Activated CD8-positive, alpha-beta memory T cell treated with anti-CD3 and anti-CD28 coated beads for 24 hours (primary cell): Measurements from ENCODE around the gene ALX3.

ENCODE experiments used
- DNase-seq: peaks from one replicate; pipeline ENCODE4 v3.0.0-alpha.2; 2020

The ALX3 gene

DNA sequence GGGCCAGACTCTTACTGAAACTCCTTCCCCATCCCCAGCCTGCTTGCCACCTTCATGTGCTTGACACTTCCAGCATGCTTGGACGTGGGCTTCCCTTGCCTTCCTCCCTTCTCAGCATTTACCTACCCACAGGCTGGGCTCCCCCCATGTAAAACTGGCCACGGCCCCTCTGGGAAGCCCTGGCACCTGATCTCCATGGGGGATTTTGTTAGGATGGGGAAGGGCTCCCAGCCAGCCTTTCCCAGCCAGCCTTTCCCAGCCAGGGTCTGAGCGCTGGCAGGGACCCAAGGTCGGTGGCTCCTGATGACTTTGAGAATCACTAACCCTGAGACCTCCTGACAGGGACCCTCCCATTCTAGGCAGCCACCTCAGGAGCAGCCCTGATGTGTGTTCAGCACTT lies 6.7 kb downstream of the ALX3 start:
- DNase-seq = no peak

DNA sequence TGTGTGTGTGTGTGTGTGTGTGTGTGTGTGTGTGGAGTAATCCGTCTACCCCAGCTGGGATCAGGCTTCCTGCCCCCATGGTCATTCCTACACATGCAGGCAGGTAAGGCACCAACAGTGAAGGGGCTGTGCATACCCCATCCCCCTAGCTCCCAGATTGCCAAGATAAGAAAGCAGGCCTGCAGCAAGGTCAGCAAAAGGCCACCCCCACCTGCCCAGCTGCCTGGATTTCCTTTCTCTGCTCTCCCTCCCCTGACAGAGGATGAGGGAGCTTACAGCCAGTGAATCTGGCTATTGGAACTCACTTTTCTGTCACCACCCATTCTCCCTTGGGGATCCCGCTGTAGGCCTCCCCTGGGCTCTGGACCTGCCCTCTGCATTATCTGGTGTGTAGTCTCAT lies 7.9 kb downstream of the ALX3 start:
- DNase-seq = no peak

DNA sequence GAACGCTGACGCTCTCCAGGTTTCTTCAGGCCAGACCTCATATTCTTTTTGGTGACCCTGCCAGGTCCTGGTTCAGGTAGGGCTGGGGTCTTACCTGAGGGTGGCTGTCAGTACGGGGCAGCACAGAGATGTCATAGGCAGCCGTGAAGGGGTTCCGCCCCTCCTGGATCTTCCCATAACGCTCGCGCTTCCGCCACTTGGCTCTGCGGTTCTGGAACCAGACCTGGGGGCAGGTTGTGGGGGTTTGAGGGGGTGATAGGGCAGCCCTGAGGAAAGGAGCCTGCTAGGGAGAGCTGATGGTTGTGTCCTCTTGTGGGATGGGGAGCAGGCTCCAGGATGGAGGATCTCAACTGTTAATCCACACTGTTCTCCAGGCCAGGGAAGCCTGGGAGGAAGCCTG lies 9.1 kb downstream of the ALX3 start:
- no peak for DNase-seq

DNA sequence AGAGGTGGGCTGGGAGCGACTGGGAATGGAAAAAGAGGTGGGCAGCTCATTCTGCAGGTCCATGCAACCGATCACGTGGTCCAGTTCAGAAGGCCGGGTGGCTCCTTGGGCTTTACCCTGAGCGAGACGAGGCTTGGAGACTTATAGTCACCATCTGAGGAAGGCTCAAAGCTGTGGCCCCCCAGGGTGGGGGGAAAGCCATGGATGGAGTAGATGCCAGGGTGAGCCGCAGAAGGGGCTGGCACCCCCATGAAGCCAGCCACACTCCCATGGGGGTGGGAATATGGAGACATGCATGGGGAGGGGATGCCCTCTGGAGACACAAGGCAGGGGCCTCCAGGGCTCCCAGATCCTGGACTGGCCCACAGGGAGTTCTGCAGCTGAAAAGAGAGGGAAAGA lies 9.8 kb downstream of the ALX3 start:
- no peak for DNase-seq

DNA sequence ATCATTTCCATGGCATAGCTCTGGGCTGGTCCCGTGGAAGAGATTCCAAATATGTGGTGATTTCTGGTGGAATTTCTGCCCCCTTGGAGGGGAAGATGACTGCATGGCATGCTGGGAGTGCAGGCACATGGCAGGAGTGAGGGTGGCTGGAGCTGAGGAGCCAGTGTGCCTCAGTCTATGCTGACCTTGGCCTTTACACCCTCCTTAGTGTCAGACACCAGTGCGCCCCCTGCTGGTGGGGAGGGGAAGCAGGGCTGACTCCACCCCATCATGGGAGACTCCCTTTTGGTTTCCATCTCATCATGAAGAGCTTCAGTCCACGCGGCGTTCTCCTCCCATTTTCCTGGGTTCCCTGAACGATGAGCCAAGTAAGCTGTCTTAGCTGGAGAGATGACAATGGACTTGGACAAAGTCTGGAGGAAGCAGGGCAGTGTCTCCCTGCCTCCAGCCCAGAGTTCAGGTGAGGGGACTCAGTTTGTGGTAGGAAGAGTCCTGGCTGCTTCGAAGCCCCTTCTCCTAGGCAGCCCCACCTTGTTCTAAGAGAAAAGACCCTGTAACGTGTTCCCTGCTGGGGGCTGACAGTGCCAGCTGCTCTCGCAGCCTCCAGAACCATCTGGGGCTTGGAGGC lies 10.3 kb downstream of the ALX3 start:
- peak; percentile 88 for DNase-seq

DNA sequence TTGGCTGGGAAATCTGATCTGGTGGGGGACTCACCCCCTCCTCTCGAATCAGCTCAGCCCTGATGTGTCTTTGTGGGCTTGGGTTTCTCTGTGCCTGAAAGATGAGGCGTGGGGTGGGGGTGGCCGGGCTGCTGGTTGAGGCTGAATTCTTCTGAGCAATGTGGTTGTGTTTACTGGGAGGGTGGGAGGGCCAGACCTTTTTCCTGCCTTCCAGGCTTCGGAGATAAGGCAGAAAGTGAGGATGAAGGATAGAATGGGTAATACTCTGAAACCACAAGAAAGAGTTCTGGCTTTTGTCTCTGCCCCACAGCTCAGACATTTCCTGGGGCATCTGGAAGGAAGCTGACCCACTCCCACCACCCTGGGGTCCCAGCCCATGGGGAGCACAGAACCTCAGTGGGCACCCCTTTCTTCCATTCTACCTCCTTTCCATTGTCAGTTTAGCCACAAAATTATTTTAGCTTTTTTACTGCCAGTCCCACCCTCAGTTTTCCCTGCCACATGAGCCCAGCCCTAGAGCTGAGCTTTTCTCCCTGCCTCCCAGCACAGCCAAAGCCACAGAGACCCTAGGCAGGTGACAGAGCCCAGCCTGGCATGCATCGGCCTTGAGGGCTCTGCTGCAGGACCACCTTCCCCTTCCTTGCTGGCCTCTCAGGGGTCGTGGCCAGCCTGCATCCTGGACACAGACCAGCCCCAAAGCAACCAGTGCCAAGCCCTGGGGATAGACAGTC lies 11.2 kb downstream of the ALX3 start:
- DNase-seq = no peak

DNA sequence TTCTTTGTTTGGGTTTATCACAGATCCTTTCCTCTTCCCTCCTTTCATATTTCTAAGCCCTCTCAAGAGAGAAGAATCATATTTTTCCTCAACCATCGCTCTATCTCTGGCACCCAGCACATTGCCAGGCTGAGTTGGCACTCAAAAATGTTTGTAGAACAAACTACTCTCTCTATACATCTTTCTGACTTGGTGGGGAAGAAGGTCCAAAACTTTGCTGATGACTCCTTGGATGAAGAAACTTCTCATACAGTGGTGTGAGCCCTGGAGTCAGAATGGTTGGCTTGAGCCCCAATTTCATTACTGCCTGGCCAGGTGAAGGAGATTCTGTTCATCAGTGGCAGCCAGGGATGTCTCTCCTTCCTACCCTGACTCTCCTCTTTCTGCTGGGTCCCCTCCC lies 11.9 kb downstream of the ALX3 start:
- DNase-seq = no peak

DNA sequence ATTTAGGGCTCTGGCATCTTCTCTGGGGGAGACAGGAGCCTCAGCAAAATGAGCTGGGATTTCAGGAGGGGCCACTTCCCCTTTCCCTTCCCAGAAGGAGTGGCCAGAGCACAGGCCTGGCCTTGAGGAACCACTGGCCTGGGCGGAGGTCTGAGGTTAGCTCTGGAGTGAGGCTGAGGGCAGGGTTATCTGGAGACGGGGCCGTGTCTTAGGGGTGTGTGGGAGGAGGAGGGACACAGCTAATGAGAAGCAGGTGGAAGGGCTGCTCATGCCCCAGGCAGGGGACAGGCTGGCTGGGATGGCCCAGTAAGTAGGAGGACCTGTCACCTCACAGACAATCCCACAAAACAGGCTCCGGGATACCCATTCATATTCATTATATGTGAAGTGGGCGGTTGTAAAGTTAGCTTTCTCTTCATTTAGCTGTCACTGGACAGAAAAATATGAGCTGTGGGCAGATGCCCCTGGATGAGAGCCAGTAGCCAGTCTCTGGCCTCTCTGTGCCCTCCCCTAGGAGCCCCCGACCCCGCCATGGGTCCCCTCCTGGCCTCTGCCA lies 12.4 kb downstream of the ALX3 start:
- DNase-seq = no peak

DNA sequence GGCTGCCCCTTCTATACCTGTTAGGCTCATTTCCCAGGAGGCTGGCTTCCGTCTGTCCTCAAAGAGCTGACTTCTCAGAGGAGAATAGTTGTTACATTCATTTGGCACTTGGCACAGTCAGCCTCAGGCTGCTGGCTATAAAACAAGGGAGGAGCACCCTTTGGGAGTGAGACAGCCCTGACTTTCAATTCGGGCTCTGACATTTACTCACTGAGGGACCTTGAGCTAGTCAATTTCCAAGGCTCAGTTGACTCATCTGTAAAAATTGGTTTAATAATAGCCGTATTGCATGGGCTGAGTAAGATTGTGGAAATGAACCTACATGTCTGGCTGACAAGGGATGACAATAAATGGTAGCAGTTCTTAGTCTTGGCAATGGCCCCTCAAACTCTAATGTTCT lies 13.7 kb downstream of the ALX3 start:
- DNase-seq = no peak

DNA sequence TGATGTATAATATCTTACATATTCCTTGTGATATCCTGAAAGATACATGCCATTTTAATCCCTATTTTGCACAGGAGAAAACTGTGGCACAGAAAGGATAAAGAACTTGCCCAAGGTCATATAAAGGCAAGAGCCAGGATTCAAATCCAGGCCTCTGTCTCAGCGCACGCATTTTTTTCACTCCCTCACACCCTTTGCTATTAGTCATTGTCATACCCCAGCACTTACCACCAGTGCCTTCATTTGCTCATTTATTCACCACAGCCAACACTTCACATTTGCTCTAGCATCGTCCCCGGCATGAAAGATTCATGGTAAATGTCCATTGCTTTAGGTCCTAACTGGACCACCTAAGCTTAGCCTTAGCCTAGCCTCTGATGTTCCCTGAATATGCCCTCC lies 14.2 kb downstream of the ALX3 start:
- no peak for DNase-seq

DNA sequence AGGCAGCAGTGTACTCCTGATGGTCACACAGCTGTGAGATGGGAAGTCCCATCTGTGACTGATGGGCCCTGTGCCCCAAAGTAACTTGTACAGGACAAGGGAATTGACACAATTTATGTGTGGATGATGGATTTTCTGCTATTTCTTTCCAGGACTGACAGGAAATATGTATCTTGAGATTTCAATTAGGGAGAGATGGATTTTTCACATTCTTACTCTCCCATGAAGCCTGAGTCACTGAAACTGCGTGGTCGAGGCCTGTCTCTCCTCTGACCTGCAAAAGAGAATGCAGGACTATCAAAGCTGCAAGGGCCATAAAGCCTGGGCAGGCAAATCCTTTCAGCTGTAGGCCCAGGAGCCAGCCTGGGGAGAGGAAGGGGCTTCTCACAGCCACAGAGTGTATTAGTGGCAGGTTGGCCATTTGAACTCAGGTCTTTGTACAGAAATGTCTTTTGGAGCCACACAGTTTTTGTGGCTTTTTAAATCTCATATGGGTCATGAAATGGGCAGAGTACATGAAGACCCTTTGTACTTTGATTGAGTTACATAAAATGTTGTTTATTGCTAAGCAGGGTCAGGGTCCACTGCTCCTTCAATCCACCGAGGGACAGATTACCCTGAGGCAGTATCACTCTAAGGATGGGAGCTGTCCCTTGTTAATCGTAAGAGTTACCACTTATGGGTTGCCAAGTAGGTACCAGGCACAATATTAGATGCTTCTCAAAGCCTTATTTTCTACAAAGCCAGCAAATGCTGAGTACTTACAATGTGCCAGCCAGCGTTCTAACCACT lies 14.8 kb downstream of the ALX3 start:
- no peak for DNase-seq

DNA sequence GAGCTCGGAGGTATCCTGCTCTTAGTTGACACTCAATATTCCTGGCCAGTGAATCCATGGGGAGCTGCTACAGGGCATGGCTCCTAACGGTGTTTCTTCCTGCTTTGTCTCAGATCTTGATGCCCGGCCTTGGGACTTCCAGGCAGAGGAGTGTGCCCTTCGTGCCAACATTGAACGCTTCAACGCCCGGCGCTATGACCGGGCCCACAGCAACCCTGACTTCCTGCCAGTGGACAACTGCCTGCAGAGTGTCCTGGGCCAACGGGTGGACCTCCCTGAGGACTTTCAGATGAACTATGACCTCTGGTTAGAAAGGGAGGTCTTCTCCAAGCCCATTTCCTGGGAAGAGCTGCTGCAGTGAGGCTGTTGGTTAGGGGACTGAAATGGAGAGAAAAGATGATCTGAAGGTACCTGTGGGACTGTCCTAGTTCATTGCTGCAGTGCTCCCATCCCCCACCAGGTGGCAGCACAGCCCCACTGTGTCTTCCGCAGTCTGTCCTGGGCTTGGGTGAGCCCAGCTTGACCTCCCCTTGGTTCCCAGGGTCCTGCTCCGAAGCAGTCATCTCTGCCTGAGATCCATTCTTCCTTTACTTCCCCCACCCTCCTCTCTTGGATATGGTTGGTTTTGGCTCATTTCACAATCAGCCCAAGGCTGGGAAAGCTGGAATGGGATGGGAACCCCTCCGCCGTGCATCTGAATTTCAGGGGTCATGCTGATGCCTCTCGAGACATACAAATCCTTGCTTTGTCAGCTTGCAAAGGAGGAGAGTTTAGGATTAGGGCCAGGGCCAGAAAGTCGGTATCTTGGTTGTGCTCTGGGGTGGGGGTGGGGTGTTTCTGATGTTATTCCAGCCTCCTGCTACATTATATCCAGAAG lies 16.7 kb downstream of the ALX3 start:
- peak; percentile 91 for DNase-seq

DNA sequence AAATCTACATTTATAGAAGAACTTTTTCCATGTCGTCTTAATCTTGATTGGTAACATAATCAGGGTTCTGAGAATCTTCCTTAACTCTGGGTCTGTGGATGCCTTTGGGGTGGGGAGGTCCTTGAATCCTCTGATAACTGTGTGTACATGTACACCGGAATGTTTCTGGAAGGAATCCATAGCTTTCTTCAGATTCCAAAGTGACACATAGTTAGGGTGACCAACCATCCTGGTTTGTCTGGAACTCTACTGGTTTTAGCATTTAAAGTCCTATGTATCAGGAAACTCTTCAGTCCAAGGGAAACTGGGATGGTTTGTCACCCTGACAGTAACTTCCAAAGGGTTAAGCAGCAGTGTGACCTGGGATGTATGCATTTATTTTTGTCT lies 19.2 kb downstream of the ALX3 start:
- no peak for DNase-seq

DNA sequence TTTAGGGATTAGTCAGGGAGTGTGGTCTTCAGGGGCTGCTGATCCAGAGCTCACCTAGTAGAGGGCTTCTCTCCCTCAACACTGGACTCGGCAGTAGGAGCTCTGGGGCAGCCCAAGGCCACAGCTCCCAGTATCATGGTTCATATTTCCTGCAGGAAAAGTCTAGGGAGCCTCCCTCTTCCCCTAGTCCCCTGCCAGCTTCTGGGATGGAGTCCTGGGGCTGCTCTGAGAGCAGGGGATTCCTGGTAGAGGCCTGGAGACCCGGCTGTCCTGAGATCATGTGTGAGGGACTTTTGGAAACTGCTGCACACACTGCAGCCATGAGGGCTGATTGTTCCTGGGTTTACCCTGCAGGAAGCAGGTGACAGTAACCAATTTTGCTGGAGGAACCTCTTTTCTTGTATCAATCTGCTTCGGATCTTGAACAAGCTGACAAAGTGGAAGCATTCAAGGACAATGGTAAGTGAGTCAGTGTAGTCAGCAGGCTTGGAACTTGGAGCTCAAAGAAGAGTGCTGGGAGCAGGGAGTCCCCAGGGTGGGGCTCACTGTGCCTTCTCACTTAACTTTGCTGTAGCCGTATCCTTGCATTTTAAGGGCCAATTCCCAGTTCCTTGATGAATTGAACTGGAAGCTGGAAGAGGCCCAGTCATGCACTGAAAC lies 19.7 kb downstream of the ALX3 start:
- no peak for DNase-seq

DNA sequence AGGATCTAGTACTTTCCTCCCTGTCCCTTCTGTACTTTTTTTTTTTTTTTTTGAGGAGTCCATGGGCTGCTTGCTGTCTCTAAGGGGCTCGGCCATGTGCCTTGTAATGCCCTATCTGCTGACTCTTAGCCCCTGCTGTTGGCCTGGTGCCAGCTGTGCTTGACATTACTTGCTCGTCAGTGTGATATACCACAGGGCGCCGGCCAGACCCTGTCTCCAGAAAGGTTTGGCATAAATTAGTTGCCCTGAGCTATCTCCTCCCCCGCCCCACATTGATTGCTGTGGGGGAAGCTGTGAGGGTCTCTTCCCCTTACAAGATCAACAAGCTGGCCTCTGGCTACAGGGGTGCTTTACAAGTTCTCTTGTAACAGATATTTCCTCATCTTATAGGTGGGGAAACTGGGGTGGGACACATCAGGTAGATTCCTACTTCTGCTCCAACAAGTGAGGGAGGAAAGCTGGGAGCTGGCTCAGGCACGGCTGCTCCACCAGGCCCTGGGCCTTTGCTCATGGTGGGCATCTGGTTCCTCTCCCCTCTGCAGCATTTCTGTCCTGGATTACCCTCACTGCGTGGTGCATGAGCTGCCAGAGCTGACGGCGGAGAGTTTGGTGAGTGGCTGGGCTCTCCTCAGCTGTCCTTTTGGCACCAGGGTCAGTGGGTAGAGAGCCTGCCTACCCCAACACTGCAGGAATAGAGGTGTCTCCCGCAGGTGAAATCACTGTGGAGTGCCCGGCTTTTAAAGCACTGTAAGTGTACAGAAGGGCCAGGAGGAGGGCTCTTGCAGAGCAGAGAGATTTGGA lies 20.5 kb downstream of the ALX3 start:
- no peak for DNase-seq

DNA sequence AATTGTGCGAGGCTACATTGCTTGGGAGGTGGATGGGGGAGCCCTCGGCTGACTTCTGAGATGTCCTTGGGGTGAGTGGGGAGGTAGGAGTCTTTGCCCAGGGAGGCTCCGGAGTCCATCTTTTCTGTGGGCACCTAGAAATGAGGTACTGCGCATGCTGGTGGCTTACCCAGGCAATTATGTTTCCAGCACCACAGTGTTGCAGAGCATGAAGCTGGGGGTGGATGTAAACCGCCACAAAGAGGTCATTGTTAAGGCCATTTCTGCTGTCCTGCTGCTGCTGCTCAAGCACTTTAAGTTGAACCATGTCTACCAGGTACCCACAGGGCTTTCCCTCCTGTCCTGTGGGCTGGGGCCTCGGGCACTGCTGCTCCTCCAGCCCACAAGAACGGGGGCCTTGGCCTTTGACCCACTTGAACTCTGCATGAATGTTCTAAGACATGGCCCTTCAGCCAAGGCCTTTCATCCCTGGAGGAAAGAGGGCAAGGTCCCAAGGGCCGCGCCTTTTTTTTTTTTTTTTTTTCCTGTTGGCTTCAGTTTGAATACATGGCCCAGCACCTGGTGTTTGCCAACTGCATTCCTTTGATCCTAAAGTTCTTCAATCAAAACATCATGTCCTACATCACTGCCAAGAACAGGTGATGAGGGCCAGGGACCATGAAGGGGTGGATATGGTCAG lies 21.4 kb downstream of the ALX3 start:
- DNase-seq = no peak

DNA sequence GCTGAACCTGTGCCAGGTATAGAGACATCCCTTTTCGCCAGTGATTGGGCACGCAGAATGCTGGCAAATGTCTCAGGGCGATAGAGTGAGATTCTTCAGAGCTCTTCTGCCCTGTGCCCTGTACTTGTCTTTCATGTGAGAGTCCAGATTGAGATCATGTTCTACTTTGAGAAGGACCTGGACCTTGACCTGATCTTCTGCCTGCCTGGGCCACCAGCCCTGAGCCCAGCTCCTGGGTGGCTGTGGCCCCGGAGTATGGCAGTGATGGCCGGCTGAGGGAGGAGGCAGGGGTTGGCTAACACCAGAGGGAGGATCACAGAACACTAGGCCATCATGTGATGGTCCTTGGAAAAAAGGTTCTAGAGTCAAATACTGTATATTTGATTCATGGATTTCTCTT lies 22.2 kb downstream of the ALX3 start:
- DNase-seq = no peak

DNA sequence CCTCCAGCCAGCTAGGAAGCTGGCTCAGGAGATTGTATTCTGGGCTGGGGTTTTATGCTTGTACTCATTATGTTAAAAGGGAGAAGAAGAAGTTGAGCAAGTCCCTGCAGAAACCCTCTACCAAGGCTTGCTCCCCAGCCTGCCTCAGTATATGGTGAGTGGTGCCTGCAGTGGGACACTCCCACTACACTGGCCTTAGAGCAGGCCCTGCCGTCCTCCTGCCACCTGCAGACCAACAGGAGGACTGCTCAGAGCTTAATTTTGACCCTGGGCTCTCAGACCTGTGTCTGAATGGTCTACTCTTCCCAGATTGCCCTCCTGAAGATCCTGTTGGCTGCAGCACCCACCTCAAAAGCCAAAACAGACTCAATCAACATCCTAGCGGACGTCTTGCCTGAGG lies 23.0 kb downstream of the ALX3 start:
- no peak for DNase-seq

DNA sequence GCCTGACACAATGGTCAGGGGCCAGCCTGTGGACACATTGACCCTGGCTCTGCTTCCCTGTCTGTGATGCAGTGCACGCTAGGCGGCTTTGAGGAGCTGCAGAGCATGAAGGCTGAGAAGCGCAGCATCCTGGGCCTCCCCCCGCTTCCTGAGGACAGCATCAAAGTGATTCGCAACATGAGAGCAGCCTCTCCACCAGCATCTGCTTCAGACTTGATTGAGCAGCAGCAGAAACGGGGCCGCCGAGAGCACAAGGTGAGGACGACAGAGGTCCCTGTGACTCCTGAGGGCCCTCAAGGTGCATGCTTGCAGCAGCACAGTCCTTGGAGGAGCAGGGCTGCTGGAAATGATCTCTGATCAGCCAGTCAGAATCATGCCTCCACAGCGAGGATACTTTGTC lies 27.5 kb downstream of the ALX3 start:
- DNase-seq = no peak

DNA sequence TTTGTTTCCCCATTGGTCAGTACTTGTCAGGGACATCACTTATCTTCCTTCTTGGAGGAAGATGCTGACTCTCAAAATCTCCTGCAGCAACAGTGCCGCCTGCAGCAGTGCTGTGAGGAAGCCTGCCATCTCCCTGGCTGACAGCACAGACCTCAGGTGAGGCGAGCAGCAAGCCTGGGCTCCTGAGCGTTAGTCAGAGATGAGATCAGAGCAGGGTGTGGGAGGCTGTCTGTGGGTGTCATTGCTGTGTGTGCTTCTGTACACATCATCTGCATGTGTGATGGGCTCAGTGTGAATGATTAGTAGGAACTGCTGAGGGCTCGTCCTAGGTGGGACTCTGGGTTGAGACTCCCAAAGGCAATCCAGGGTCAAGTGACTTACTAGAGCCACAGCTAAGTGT lies 29.9 kb downstream of the ALX3 start:
- no peak for DNase-seq

DNA sequence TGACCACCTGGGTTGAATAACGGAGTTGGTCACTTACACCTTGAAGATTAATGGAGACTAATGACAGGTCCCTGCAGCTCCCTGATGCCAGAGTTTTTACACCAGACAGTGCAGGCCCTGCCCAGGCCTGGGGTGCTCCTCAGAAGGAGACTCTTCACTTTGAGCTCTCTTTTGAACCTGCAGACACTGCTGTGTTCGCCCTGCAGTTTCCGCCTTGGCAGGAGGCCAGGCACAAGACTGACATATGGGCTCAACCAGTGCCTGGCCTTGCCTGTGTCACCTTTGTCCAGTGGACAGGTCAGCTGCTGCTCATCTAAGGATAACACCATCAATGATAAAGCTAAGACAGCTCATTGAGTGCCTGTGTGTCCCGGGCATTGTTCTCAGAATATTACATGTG lies 30.8 kb downstream of the ALX3 start:
- DNase-seq = no peak
